Suprapubic skin (tissue), 4 donors: Measurements from ENCODE around the gene HNRNPA0.

Experiments
- CTCF ChIP-seq, 2 donors: fragments of 200-600 bp in 1 of 2; fragments of 450-650 bp in 1 of 2; sonication (generic) in 1 of 2; IDR thresholded peaks; one replicate each; pipeline ENCODE4 v1.5.1; 2016 to 2019; ENCODE audit warnings: antibody characterized with exemption in 2 of 2, mild to moderate bottlenecking in 1 of 2, moderate library complexity in 1 of 2
- EP300 ChIP-seq: sonication (generic); formaldehyde crosslinking; IDR thresholded peaks from one replicate; pipeline ENCODE4 v1.6.1; 2017; ENCODE audit warnings: antibody characterized with exemption
- POLR2A ChIP-seq, 2 donors: fragments of 450-650 bp; IDR thresholded peaks; one replicate each; pipeline ENCODE4 v1.6.1; 2017; ENCODE audit warnings: antibody characterized with exemption in 2 of 2, mild to moderate bottlenecking in 2 of 2, moderate library complexity in 2 of 2
- POLR2AphosphoS5 ChIP-seq, 3 donors: sonication (generic); formaldehyde crosslinking; IDR thresholded peaks; one replicate each; pipeline ENCODE4 v1.6.1; 2017; ENCODE audit warnings: antibody characterized with exemption in 3 of 3

DNA sequence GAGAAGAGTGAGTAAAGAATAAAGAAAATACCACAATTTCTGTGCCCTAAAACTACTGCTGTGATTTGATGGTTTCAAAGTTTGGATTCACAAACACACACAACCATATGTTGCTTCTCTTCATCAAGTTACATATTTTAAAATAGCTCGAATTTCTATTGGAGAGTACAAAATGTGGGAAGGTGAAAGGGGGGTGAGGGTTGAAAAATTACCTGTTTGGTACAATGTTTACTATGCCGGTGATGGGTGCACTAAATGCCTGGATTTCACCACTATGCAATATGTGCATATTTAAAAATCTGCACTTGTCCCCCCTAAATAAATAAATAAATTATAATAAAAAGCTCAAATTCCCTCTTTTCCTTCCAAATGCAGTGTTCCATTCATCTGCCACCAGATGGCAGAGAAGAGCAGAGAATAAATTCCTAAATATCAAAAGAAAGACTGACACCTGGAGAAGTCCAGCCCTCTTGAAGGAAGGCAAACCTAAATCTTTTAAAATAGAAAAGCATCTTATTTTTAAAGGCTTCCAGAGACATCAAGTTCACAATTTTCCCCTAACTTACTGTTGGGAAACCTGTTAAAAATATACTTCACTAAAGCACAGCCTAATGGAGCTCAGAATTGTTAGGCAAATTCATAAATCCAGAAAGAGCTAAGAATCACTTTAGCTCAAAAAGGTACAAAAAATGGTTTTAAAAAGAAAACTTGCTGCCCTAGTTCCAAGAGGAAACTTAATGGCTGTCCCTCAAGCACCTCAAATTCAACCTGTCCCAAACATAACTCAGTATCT is 24.8 kb upstream of the HNRNPA0 start:
- peak in 1 of 2 donors; percentile 66 for TF ChIP-seq CTCF (IDR thresholded peaks at IDR 0.05)
- TF ChIP-seq POLR2A (IDR thresholded peaks at IDR 0.05): no peak
- TF ChIP-seq EP300: no peak
- TF ChIP-seq POLR2AphosphoS5 (IDR thresholded peaks at IDR 0.05): no peak
